D721Med (cell line): ENCODE measurements around the gene CTBP1.

Experiments
- DNase-seq: peaks from one replicate; pipeline ENCODE4 v3.0.0; 2011; ENCODE audit warnings: low spot score; ENCODE audit not compliant: insufficient read length
- FAIRE-seq: peaks from 2 replicates; lab custom pipeline; 2011; peaks lifted over from hg19 to GRCh38; lab: Jason Lieb, UNC
- CTCF ChIP-seq: IDR thresholded peaks from 2 replicates; pipeline ENCODE4 v1.5.1; 2012; ENCODE audit warnings: mild to moderate bottlenecking, control low read depth; ENCODE audit not compliant: insufficient read depth; ENCODE audit errors: missing control alignments

The CTBP1 gene

GRCh38 chr4:1192493-1193205, 56.3 kb downstream of the CTBP1 start:
- TF ChIP-seq CTCF: no peak
- DNase-seq (no peak), FAIRE-seq (no peak)

DNA sequence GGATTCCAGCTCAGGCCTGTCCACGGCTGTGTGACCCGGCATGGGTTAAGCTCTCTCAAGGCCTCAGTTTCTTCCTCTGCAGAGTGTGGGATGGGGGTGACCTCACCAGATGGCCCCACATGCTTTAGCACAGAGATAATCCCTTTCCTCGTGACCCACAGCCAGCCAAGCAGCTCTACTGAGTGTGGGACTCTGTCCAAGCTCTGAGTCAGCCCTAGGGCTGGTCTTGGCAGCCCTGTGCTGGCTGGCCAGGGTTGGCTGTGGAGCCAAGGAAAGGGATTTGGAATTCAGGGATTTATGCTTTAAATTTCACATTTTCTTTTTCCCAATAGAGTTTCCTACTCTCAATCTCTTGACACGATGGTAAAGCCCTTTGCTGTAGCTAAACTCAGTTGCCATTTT, 56.8 kb downstream of the CTBP1 start:
- TF ChIP-seq CTCF: no peak
- FAIRE-seq: no peak

GRCh38 chr4:1191621-1192020, 57.3 kb downstream of the CTBP1 start:
- TF ChIP-seq CTCF: no peak
- FAIRE-seq (no peak), DNase-seq (no peak)

More for the DNA sequence above, 56.8 kb downstream of the CTBP1 start:
- no peak for DNase-seq

DNA sequence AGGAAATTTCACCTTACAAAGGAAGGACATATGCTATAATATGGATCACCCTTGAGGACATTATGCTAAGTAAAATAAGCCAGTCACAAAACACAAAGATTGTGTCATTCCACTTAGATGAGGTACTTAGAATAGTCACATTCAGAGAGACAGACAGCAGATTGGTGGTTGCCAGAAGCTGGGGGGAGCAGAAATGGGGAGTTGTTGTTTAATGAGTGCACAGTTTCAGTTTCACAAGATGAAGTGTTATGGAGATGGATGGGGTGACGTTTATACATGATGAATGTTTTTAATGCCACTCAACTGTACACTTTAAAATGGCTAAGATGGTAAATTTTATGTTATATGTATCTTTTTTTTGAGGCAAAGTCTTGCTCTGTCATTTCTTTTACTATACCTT, 61.7 kb downstream of the CTBP1 start:
- TF ChIP-seq CTCF: no peak
- DNase-seq (no peak), FAIRE-seq (no peak)

DNA sequence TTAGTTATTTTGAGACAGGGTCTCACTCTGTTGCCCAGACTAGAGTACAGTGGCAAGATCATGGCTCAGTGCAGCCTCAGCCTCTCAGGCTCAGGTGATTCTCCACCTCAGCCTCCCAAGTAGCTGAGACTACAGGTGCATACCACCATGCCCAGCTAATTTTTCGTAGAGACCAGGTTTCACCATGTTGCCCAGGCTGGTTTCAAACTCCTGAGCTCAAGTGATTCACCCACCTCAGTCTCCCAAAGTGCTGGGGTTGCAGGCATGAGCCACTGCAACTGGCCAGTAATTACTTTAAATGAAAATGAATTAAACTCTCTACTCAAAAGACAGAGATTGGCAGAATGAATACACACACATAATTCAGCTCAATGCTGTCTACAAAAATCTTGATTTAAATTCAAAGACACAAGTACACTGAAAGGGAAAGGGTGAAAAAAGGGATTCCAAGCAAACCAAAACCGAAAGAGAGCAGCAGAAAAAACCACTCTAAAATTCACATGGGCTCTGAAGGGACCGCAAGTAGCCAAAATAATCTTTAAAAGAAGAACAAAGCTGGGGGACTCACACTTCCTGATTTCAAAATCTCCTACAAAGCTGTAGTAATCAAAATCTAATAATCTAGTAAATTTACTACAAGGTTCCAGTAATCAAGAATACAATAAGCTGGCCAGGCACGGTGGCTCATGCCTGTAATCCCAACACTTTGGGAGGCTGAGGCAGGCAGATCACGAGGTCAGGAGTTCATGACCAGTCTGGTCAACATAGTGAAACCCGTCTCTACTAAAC, 64.8 kb downstream of the CTBP1 start:
- FAIRE-seq (no peak), DNase-seq (no peak)
- no peak for TF ChIP-seq CTCF

GRCh38 chr4:1182313-1182712, 66.6 kb downstream of the CTBP1 start:
- DNase-seq: no peak
- FAIRE-seq: no peak
- no peak for TF ChIP-seq CTCF

- TF ChIP-seq CTCF: no peak
- DNase-seq (no peak), FAIRE-seq (no peak)
Measured at GRCh38 chr4:1180663-1181062, 68.3 kb downstream of the CTBP1 start.
